Measurements from ENCODE around the gene EXOC3. TPM values are rescaled to one million over a fixed set of nuclear protein-coding genes. Genes with fewer than 3 reads are reported as not detected.

Gene EXOC3
- total RNA-seq, 3 donors from 2014 or later = 49.8 to 63.7 (median 53.3) TPM

- H3K9me3 ChIP-seq = peaks cover 13 to 16% of the 10 kb centered on the region in 2 donors
- TF ChIP-seq POLR2A (IDR thresholded peaks at IDR 0.05) = no peak
- no peak for TF ChIP-seq CTCF (IDR thresholded peaks at IDR 0.05)
- no peak for TF ChIP-seq POLR2AphosphoS5 (IDR thresholded peaks at IDR 0.05)
- H3K36me3 ChIP-seq = peaks cover 4% of the 10 kb centered on the region
- DNase-seq (ENCODE audit: low spot score in 2 of 2) = no peak
- intact Hi-C loops (cut with DNase I; ENCODE audit: low total_unique reads) = no loop called here
- H3K27ac ChIP-seq = no peak overlapping the region
- H3K4me1 ChIP-seq = peaks cover 0 to 6% of the 10 kb centered on the region in 2 donors
- no peaks in the 10 kb centered on the region for H3K27me3 ChIP-seq
- H3K4me3 ChIP-seq = no peak overlapping the region
Observed at GRCh38 chr5:448061-448765, 5.2 kb downstream of the EXOC3 start.

- TF ChIP-seq CTCF (IDR thresholded peaks at IDR 0.05) = no peak
- Histone ChIP-seq H3K27ac (no peak overlapping the region), H3K27me3 (no peaks in the 10 kb centered on the region), H3K4me1 (peaks cover 0 to 5% of the 10 kb centered on the region in 2 donors), H3K36me3 (peaks cover 4% of the 10 kb centered on the region), H3K4me3 (no peak overlapping the region), H3K9me3 (peaks cover 13 to 16% of the 10 kb centered on the region in 2 donors)
- intact Hi-C loops (cut with DNase I; ENCODE audit: low total_unique reads) = no loop called here
- no peak for DNase-seq (ENCODE audit: low spot score in 2 of 2)
Observed at GRCh38 chr5:448766-449090, 5.8 kb downstream of the EXOC3 start.

GRCh38 chr5:449151-449550 lies 6.2 kb downstream of the EXOC3 start:
- Histone ChIP-seq H3K27me3 (no peaks in the 10 kb centered on the region), H3K4me3 (no peak overlapping the region), H3K4me1 (peaks cover 0 to 1% of the 10 kb centered on the region in 2 donors), H3K27ac (no peak overlapping the region), H3K9me3 (peaks cover 13 to 16% of the 10 kb centered on the region in 2 donors), H3K36me3 (peaks cover 4% of the 10 kb centered on the region)
- no peak for DNase-seq (ENCODE audit: low spot score in 2 of 2)
- no peak for TF ChIP-seq POLR2A (IDR thresholded peaks at IDR 0.05)
- TF ChIP-seq CTCF (IDR thresholded peaks at IDR 0.05) = no peak
- TF ChIP-seq POLR2AphosphoS5 (IDR thresholded peaks at IDR 0.05) = no peak
- intact Hi-C loops (cut with DNase I; ENCODE audit: low total_unique reads) = no loop called here

- Histone ChIP-seq H3K4me3 (no peak overlapping the region), H3K36me3 (peaks cover 4% of the 10 kb centered on the region), H3K9me3 (peaks cover 13 to 16% of the 10 kb centered on the region in 2 donors), H3K4me1 (no peaks in the 10 kb centered on the region), H3K27me3 (no peaks in the 10 kb centered on the region), H3K27ac (no peak overlapping the region)
- DNase-seq (ENCODE audit: low spot score in 2 of 2) = no peak
- TF ChIP-seq POLR2AphosphoS5 (IDR thresholded peaks at IDR 0.05) = no peak
- intact Hi-C loops (cut with DNase I; ENCODE audit: low total_unique reads) = no loop called here
Observed at GRCh38 chr5:451587-452458, 8.8 kb downstream of the EXOC3 start.

GRCh38 chr5:452978-453710 lies 10.2 kb downstream of the EXOC3 start:
- TF ChIP-seq CTCF (IDR thresholded peaks at IDR 0.05) = no peak
- no peak for TF ChIP-seq POLR2A (IDR thresholded peaks at IDR 0.05)
- no peak for TF ChIP-seq POLR2AphosphoS5 (IDR thresholded peaks at IDR 0.05)
- H3K9me3 ChIP-seq = peaks cover 13 to 16% of the 10 kb centered on the region in 2 donors
- no peak overlapping the region for H3K27ac ChIP-seq
- intact Hi-C loops (cut with DNase I; ENCODE audit: low total_unique reads) = no loop called here
- H3K4me1 ChIP-seq = no peaks in the 10 kb centered on the region
- no peaks in the 10 kb centered on the region for H3K27me3 ChIP-seq
- H3K36me3 ChIP-seq = peaks cover 4% of the 10 kb centered on the region
- DNase-seq (ENCODE audit: low spot score in 2 of 2) = no peak
- no peak overlapping the region for H3K4me3 ChIP-seq

Data from breast epithelium (tissue), 4 donors.